ENCODE measurements around the gene IL1R1.

IL1R1 gene

GRCh38 chr2:102180687-102180999, 38.1 kb downstream of the IL1R1 start:
- Histone ChIP-seq H3K27me3 (no peaks in the 10 kb centered on the region), H3K27ac (no peak overlapping the region), H3K36me3 (peaks cover 22 to 26% (median 23%) of the 10 kb centered on the region in 3 donors), H3K4me3 (no peak overlapping the region), H3K9me3 (no peaks in the 10 kb centered on the region), H3K4me1 (no peaks in the 10 kb centered on the region)
- intact Hi-C loops (cut with DNase I; ENCODE audit: low total_unique reads) = no loop called here
- no peak for TF ChIP-seq CTCF (IDR thresholded peaks at IDR 0.05)
- no peak for DNase-seq

- Histone ChIP-seq H3K4me1 (no peaks in the 10 kb centered on the region), H3K27ac (no peak overlapping the region)
These were observed 38.8 kb downstream of the IL1R1 start for GRCh38 chr2:102181376-102181775.

GRCh38 chr2:102181919-102182635, 39.5 kb downstream of the IL1R1 start:
- no peak overlapping the region for H3K27ac ChIP-seq

More at GRCh38 chr2:102181376-102181775, 38.8 kb downstream of the IL1R1 start:
- no peak overlapping the region for H3K4me3 ChIP-seq
- intact Hi-C loops (cut with DNase I; ENCODE audit: low total_unique reads) = no loop called here
- H3K9me3 ChIP-seq = no peaks in the 10 kb centered on the region
- no peak for DNase-seq
- peaks cover 14 to 18% (median 16%) of the 10 kb centered on the region in 3 donors for H3K36me3 ChIP-seq
- no peaks in the 10 kb centered on the region for H3K27me3 ChIP-seq
- no peak for TF ChIP-seq CTCF (IDR thresholded peaks at IDR 0.05)

GRCh38 chr2:102184018-102184417, 41.5 kb downstream of the IL1R1 start:
- H3K36me3 ChIP-seq = no peaks in the 10 kb centered on the region
- H3K27ac ChIP-seq = no peak overlapping the region
- intact Hi-C loops (cut with DNase I; ENCODE audit: low total_unique reads) = no loop called here
- no peaks in the 10 kb centered on the region for H3K9me3 ChIP-seq
- no peak overlapping the region for H3K4me3 ChIP-seq
- peaks cover 0 to 14% (median 4%) of the 10 kb centered on the region in 4 donors for H3K4me1 ChIP-seq
- peaks cover 0 to 6% of the 10 kb centered on the region in 2 donors for H3K27me3 ChIP-seq
- TF ChIP-seq CTCF (IDR thresholded peaks at IDR 0.05) = no peak
- no peak for DNase-seq

More at GRCh38 chr2:102181919-102182635, 39.5 kb downstream of the IL1R1 start:
- no peak overlapping the region for H3K4me3 ChIP-seq
- DNase-seq = no peak
- H3K4me1 ChIP-seq = peaks cover 0 to 5% (median 2%) of the 10 kb centered on the region in 4 donors
- H3K27me3 ChIP-seq = peaks cover 0 to 3% of the 10 kb centered on the region in 2 donors
- no peak for TF ChIP-seq CTCF (IDR thresholded peaks at IDR 0.05)
- no peaks in the 10 kb centered on the region for H3K9me3 ChIP-seq
- intact Hi-C loops (cut with DNase I; ENCODE audit: low total_unique reads) = no loop called here
- peaks cover 7 to 11% (median 9%) of the 10 kb centered on the region in 3 donors for H3K36me3 ChIP-seq

- Histone ChIP-seq H3K4me3 (no peak overlapping the region), H3K36me3 (no peaks in the 10 kb centered on the region), H3K27me3 (peaks cover 0 to 6% of the 10 kb centered on the region in 2 donors), H3K9me3 (no peaks in the 10 kb centered on the region), H3K4me1 (peaks cover 0 to 14% (median 4%) of the 10 kb centered on the region in 4 donors), H3K27ac (no peak overlapping the region)
- intact Hi-C loops (cut with DNase I; ENCODE audit: low total_unique reads) = no loop called here
- DNase-seq = no peak
- no peak for TF ChIP-seq CTCF (IDR thresholded peaks at IDR 0.05)
These were observed 42.0 kb downstream of the IL1R1 start for GRCh38 chr2:102184568-102184967.
